DMS153 treated with DMSO at 0.1 percent for 48 hours (cell line): ENCODE data around the gene MARCO.
"Not testable (repeated sequence)": the region's sequence is repeated elsewhere in the genome, so short reads cannot be mapped to it uniquely, and the experiment has no call there.

Experiments used
- DNase-seq: peaks from one replicate; lab custom pipeline; 2025; ENCODE audit not compliant: unreplicated experiment; lab: John Stamatoyannopoulos, UW

The MARCO gene

GRCh38 chr2:118925981-118926380 is 16.0 kb upstream of the MARCO start:
- DNase-seq: no peak

GRCh38 chr2:118929059-118929458 is 12.9 kb upstream of the MARCO start:
- no peak for DNase-seq

DNA sequence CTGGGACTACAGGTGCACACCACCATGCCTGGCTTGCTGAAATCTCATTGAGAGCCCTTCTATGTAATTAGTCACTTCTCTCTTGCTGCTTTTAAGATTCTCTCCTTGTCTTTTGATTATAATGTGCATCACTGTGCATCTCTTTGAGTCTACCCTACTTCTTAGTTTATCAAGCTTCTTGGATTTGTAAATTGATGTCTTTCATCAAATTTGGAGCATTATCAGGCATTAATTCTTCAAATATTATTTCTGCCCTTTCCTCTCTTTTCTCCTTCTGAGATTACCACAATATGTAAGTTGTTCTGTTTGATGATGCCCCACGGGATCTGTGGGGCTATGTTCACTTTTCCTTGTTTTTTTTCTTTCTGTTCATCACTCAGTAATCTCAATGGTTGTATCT is 9.0 kb upstream of the MARCO start:
- DNase-seq: no peak

GRCh38 chr2:118936306-118936705 is 5.7 kb upstream of the MARCO start:
- DNase-seq: no peak

- no peak for DNase-seq
Observed at GRCh38 chr2:118936936-118937335, 5.1 kb upstream of the MARCO start.

DNA sequence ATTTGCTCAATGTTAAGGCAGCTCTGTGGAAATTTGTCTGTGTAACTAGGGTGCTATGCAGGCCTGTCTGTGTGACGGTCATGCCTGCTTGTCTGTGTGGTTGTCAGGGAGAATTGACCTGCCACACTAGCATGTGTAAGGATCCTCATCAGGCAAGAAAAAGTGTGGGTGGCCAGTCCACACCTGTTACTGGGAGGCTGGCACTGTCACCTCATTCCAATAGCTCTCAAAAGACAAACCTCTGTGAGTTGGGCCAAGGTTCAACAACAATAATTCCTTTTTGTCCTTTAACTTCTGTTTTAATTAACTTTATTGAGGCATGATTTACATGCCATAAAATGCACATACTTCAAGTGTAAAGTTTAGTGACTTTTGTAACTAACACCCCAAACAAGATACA is 4.2 kb upstream of the MARCO start:
- no peak for DNase-seq

DNA sequence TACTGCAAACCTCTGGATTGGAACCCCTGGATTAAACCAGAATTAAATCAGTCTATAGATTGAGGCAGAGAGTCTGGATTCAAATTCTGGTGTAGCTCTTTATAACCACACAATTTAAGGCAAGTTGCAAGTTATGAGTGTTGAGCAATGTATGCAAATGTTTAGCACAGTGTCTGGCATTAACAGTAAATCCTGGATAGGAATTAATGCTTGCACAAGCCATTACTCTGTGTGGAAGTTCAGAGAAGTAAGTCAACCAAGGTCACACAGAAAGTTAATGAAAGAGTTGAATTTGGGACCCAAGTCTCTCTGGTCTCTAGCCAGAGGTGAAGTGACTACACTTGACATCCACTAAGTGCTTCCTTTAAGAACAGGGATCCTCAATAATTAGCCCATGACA is 2.0 kb upstream of the MARCO start:
- no peak for DNase-seq

- DNase-seq: no peak
Observed at GRCh38 chr2:118940486-118941120, 1.4 kb upstream of the MARCO start.

DNA sequence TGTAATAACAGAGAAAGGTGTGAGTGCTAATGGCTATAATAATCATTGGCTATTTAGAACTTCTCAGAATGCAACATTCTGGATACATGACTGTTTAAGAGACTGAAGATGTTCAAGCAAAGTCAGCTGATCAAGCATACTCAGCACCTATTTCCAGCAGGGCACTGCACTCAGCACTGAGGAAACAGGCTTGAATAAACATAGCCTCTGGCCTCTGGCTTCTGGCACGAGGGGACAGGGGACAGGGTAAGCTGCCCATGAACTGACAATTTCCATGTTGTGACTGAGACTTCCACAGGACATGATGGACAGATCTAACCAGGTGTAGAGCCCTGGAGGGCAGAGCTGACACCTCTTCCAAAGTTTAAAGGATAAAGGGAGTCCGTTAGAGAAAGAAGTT is 1.3 kb downstream of the MARCO start:
- no peak for DNase-seq

- DNase-seq: no peak
Observed at GRCh38 chr2:118945881-118946280, 3.9 kb downstream of the MARCO start.

DNA sequence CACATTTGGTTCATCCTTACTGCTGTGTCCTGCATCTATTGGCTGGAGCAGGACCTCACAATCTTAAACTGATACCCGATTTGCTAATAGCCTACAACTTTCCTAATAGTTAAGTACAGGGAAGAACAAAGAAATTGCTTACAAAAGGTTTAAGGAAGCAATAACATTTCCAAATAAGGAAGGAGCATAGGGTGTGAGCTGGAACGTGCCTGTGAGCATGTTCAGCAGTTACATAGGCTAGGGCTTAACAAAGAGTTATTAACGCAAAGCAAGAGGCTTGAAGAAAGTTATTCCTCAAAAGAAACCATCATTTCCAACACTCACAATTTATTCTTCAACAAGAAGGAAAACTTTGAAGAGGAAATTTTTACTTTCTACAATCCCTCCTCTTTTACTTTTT is 6.3 kb downstream of the MARCO start:
- DNase-seq: not testable (repeated sequence)

GRCh38 chr2:118954297-118955060 is 12.5 kb downstream of the MARCO start:
- no peak for DNase-seq

DNA sequence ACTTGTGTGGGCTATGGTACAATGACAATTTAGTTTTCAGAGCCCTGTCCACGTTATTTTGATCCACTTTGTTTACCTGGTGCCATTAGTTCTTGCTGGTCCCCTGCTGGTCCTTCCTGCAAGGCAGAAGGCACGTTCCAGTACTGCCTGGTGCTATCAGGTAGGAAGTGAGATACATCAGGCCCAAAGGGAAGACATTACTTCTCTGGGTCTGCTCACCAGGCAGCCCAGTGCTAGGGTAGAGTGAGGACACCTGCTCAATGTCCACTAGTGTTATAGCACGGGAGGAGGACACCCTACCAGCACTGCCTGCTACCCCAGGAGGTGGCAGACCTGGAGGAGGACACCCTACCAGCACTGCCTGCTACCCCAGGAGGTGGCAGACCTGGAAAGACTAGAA is 23.7 kb downstream of the MARCO start:
- DNase-seq: no peak

DNA sequence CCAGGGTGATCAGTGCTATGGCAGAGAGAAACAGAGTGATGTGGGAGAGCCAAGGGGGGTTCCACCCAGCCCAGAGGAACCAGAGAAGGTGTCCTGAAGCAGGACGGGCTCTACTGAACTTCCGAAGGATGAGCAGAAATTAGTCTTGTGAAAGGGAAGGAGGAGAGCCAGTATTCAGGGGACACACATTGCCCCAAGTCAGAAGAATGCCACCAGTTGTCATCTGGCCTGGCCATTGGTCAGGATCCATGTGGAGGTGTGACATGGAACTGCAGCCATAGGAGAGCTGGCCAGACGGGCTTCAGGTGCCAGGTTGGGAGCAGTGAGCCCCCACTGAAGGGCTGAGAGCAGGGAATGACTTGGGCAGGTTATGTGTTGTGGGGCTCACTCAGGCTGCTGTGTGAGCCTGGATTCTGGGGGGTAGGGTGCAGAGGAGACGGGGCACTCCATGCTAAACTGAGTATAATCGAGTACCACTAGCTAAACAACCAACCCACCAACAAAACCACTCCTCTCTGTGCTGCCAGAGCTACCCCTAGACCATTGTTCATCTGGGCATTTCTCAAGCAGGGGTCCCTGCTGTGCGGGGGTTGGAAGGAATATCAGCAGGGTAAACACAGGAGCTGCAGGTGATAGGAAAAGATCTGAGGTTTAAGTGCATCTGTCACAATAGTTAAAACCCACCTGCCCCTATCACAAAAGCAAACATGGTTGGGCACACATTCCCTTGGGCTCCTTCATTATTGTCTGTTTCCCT is 25.3 kb downstream of the MARCO start:
- no peak for DNase-seq

- DNase-seq: no peak
Observed at GRCh38 chr2:118968042-118968441, 26.0 kb downstream of the MARCO start.

- no peak for DNase-seq
Observed at GRCh38 chr2:118968961-118969733, 27.2 kb downstream of the MARCO start.

- no peak for DNase-seq
Observed at GRCh38 chr2:118969734-118970395, 27.9 kb downstream of the MARCO start.

- no peak for DNase-seq
Observed at GRCh38 chr2:118970396-118971135, 28.6 kb downstream of the MARCO start.

DNA sequence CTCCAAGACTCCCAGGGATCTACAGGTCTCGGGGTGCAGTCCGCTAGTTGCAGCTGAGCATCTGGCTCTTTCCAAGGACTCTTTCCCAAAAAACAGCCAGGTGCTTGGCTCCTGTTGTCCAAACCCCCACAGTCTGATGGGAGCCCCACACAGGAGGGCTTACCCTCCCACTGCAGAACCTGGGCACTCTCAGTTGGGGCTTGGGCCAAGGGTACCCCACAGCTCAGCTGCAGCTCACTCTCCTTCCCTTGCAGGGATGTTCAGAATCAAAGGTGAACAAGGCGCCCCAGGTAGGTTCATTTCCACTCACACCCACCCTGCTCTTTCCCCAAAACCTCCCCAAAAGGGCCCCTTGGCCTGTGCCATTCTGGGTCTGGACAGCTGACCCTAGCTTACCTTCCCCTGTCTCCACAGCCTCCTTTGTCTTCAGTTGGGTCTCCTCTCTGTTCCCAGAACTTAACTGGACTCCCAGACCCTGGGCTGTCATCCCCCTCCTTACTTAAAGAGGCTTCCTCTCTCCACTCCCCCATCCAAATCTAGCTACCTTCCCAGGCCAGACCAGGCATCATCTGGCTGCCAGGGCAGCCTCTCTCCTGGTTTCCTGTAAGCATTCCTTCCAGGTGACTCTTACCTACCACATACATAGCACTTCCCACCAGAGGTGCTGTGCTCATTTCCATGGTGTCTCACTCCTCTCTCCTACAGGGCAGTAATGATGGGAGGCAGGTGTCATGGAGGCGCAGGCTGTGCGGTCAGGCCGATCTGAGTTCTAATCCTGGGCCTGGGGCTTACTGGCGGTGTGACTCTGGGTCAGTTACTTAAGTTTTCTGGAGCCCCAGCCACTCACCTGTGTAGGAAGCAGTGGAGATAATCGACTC is 29.5 kb downstream of the MARCO start:
- no peak for DNase-seq
